Thyroid gland (tissue), 4 donors: ENCODE results near the gene CNTN1.

Experiments used
- CTCF ChIP-seq, 6 experiments: fragments of 200-600 bp in 3 of 6; fragments of 450-650 bp in 3 of 6; sonication (generic) in 3 of 6; IDR thresholded peaks; one replicate each; pipeline ENCODE4 v1.5.1; 2016 to 2019; ENCODE audit warnings: antibody characterized with exemption in 6 of 6, mild to moderate bottlenecking in 2 of 6, inconsistent platforms in 1 of 6, moderate library complexity in 1 of 6
- POLR2A ChIP-seq, 2 donors: fragments of 450-650 bp; IDR thresholded peaks; one replicate each; pipeline ENCODE4 v1.6.1; 2017; ENCODE audit warnings: antibody characterized with exemption in 2 of 2, mild to moderate bottlenecking in 2 of 2, moderate library complexity in 1 of 2

- TF ChIP-seq CTCF (IDR thresholded peaks at IDR 0.05) (no peak), POLR2A (IDR thresholded peaks at IDR 0.05) (no peak)
Measured at GRCh38 chr12:40999210-40999609, 307.0 kb downstream of the CNTN1 start.
